ENCODE measurements around the gene IQGAP3.
"Not testable (repeated sequence)": the region's sequence is repeated elsewhere in the genome, so short reads cannot be mapped to it uniquely, and the experiment has no call there.

Gene IQGAP3

GRCh38 chr1:156572663-156573018, 276 bp upstream of the IQGAP3 start:
- DNase-seq (ENCODE audit: low spot score): no peak

GRCh38 chr1:156571261-156571852, 1.0 kb downstream of the IQGAP3 start:
- peak; percentile 85 for DNase-seq (ENCODE audit: low spot score)

DNA sequence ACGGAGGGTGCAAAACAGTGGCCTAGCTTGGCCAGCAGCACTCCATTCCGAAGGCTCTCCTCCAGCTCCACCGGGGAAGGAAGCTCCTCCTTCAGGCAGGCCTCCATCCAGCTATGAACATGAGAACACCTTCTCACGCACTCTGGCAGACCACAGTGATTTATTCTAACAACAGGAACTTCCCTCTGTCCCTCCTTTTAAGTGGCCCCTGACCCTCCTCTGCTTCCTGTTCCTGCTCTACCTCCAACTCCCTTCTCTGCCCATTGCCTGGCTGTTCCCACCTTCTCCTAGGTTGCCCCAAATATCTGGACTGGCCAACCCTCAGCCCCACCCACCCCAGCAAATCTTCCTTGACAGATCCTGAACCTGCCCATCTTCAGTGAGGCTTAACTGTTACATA, 5.9 kb downstream of the IQGAP3 start:
- no peak for DNase-seq (ENCODE audit: low spot score)

DNA sequence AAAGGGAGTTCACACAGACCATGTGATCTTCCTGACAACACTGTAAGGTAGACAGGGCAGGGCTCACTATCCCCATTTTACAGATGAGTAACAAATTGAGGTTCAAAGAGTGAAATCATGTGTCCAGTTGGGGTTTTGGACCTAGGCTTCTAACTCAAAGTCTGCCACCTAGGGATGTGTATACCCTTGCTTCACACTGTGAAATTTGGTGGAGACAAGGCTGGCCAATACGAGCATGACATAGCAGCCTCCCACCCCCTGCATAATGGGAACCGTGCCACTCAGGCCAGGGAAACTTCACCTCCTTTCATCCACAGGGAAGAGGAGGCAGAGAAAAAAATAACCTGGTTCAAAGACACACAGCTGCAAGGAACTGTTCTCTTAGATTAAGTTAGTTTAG, 6.8 kb downstream of the IQGAP3 start:
- no peak for DNase-seq (ENCODE audit: low spot score)

DNA sequence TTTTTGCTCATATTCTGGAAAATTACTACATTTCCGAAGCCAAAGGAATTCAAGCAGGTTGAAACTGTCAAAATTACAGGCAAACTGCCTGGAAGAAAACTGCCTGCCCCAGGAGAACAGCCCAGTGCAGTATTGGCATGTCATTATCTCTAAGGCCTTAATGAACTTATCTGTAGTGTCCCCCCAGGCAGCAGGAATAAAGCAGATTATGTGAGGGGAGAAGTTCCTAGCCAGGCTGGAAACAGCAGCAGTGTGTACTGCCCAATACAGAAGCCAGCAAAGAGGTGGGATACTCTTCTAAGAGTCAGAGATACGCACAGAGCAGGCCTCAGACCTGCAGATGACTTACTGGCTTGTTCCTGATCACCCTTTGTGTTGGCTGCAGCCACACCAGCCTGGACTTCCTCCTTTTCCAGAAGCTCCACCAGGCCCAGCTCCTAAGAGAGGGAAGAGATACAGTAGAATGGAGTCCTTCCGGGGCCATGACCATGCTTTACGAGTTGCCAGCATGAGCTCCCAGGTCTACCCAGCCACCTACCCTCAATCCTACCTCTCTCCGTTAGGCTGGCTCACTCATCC, 11.7 kb downstream of the IQGAP3 start:
- no peak for DNase-seq (ENCODE audit: low spot score)

DNA sequence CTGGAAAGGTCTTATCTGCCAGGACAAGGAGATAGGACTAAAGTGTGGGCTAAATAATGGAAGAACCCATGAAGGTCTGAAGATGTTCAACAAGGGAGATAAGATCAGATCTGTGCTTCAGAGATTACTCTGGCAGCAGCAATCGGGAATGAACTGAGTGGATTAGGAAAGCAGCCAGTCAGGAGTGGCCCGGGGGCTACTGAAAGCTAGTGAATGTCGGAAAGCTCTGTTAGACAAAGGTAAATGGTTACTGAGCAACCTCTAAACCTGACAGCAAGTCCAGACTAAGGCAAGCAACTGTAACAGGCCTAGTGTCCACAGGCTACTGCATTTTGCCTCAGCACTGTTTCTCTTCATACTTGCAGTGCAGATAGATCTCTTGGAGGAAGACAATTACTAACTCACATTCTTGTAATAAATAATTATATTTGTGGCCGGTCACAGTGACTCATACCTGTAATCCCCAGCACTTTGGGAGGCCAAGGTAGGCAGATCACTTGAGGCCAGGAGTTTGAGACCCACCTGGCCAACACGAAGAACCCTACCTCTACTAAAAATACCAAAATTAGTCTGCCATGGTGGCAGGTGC, 12.5 kb downstream of the IQGAP3 start:
- no peak for DNase-seq (ENCODE audit: low spot score)

DNA sequence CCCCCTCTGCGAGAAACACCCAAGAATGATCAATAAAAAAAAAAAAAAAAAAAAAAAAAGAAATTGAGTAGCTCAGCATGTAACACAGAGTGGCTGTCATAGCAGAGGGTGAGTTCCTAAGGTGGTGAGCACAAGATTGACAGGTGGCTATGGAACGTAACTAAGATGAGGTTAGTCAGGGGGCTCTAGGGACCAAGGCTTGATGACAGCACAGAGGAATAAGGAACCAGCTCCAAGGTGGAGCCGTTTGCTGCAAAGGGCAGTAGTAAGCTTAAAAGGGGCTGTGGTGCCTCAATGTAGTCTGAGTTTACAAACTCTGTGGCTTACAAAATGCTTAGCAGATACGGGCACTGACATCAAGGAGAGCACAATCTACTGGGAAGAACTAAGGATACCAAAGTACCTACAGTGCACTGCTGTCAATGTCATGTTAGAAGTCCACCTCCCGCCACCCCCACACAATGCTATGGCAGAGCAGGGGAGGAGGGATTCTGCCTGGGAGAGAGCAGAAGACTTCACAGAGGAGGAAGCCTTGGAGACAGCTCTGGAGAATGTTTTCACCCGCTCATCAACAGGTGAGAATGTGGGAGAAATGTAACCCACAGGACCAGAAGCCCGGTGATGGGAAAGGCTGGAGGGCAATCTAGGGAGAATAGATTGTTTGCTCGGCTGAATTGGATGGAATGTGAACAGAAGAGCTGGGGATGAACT, 13.1 kb downstream of the IQGAP3 start:
- DNase-seq (ENCODE audit: low spot score): no peak

DNA sequence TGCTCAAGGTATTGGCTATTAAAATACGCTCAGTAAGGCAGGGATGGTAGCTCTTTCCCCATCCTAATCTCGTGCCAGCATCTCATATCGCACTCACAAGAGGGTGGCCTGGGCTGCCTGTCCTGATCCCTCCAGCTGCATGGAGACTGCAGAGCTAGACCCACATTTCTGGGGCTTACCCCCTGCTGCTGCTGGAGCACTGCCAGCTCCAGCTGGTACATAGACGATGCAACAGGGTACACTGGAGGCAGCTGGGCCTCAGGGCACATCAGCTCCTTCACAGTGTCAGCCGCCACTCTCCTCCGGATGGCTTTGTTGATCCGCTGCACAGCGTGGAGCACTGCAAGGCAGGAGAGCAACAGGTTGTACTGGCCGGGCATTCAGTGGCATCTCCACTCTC, 16.0 kb downstream of the IQGAP3 start:
- DNase-seq (ENCODE audit: low spot score): no peak

DNA sequence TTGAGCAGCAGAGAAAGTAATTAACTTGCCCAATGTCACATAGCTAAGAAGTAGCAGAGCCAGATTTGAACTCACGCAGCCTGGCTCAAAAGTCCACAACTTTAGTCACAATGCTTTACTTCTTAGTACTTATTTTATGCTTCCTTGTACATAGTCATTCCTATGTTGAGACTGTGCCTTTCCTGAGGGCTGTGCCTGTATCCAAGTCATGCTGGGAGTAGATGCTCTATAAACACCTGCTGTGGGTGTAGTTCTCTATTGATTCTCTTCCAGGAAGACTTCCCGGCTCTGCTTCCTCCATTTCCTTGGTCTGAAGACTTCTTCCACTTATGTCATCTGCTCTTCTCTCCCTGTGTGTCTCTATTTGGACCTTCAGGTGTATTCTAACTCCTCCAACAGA, 16.6 kb downstream of the IQGAP3 start:
- no peak for DNase-seq (ENCODE audit: low spot score)

- no peak for DNase-seq (ENCODE audit: low spot score)
These were observed 17.4 kb downstream of the IQGAP3 start for GRCh38 chr1:156554971-156555370.

- no peak for DNase-seq (ENCODE audit: low spot score)
These were observed 18.4 kb downstream of the IQGAP3 start for GRCh38 chr1:156553860-156554485.

- DNase-seq (ENCODE audit: low spot score): not testable (repeated sequence)
These were observed 19.4 kb downstream of the IQGAP3 start for GRCh38 chr1:156552937-156553336.

GRCh38 chr1:156552518-156552917, 19.8 kb downstream of the IQGAP3 start:
- no peak for DNase-seq (ENCODE audit: low spot score)

DNA sequence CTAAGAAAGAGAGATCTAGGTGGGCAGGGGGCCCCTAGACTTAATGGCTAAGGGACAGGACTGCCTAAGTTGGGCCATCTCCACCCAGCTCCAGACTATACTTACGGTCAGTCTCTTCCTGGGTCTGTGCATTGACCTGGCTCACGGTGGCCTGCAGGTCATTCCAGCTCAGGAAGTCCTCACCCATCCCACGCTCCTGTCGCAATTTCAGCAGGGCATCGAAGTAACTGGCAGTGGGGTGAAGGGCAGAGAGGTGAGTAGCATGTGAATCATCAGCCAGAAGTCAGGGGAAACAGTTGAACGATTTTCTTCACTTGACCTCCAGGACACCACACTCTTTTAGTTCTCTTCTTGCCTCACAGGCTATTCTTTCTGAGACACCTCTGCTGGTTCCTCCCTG, 20.5 kb downstream of the IQGAP3 start:
- DNase-seq (ENCODE audit: low spot score): no peak

GRCh38 chr1:156551066-156551643, 21.2 kb downstream of the IQGAP3 start:
- DNase-seq (ENCODE audit: low spot score): no peak

- no peak for DNase-seq (ENCODE audit: low spot score)
These were observed 22.0 kb downstream of the IQGAP3 start for GRCh38 chr1:156550346-156550745.

DNA sequence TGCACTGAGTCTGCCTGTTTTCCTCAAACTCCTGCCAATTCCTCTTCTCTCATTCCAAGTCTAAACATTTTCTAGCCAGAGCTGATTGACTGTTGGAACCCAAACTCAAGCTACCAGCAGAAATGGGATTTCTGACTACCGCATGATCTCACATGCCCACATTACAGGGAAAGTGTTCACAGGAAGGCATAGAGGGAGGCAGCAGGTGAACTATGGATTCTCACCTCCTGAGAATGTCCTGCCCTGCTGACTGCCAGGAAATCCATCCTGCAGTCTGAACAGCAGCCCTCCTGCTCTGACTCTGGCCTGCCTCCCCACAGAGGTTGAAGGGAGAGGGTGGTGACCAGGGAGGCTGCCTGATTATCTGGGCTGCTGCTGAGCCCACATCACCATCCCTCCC, 22.5 kb downstream of the IQGAP3 start:
- DNase-seq (ENCODE audit: low spot score): no peak

DNA sequence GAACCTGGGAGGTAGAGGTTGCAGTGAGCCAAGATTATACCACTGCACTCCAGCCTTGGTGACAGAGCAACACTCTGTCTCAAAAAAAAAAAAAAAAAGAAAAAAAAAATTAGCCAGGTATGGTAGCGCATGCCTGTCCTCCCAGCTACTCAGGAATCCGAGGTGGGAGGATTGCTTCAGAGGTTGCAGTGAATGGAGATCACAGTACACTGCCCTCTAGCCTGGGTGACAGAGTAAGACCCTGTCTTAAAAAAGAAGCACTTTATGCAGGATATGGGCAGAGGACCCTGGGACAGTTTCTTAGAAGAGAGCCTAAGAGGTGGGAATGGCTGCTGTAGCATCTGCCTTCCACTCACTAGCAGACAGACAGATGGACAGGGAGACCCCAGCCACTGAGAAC, 23.0 kb downstream of the IQGAP3 start:
- no peak for DNase-seq (ENCODE audit: low spot score)

- no peak for DNase-seq (ENCODE audit: low spot score)
These were observed 24.4 kb downstream of the IQGAP3 start for GRCh38 chr1:156547982-156548381.

DNA sequence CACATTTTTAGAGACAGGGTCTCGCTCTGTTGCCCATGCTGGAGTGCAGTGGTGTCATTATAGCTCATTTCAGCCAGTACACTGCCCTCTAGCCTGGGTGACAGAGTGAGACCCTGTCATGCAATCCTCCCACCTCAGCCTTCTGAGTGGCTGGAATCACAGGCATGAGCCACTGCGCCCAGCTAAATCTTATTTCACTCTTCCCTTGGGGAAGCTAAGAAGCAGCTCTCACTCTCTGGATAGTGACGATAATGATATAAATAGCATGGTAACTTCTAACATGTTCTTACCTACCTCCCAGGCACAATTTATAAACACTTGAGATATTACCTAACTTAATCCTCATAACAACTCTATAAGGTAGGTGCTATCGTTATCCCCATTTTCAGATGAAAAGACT, 24.9 kb downstream of the IQGAP3 start:
- DNase-seq (ENCODE audit: low spot score): no peak

DNA sequence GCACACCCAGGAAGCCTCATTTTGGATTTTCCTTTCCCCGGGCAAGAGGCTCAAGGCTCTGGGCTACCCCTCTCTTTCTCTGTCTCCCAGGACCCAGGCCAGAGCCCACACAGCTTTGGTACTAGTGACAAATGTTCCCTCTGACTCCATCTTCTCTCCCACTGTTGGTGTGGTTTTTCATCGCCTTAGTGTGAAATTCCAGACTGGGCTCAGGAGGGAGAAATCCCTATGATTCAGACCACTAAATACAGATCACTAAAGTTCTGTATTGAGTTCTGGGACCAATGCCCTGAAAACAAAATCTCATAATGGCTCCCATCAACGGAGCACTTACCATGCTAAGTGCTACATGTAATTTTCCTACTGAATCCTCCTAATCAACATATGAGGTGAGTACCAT, 26.1 kb downstream of the IQGAP3 start:
- DNase-seq (ENCODE audit: low spot score): no peak

- no peak for DNase-seq (ENCODE audit: low spot score)
These were observed 27.7 kb downstream of the IQGAP3 start for GRCh38 chr1:156544592-156545102.
